ENCODE data around the gene INTS11.

Gene INTS11

GRCh38 chr1:1298861-1299685 lies 25.4 kb downstream of the INTS11 start:
- DNase-seq, result no peak

- DNase-seq, result no peak
Observed at GRCh38 chr1:1297802-1298424, 26.5 kb downstream of the INTS11 start.

GRCh38 chr1:1296070-1297061 lies 28.1 kb downstream of the INTS11 start:
- no peak for DNase-seq

- DNase-seq, result no peak
Observed at GRCh38 chr1:1295154-1295923, 29.1 kb downstream of the INTS11 start.

- no peak for DNase-seq
Observed at GRCh38 chr1:1294250-1294890, 30.1 kb downstream of the INTS11 start.

GRCh38 chr1:1293263-1294249 lies 30.9 kb downstream of the INTS11 start:
- no peak for DNase-seq

- DNase-seq, result no peak
Observed at GRCh38 chr1:1292851-1293250, 31.6 kb downstream of the INTS11 start.

- DNase-seq, result no peak
Observed at GRCh38 chr1:1292442-1292779, 32.0 kb downstream of the INTS11 start.

GRCh38 chr1:1291548-1292441 lies 32.7 kb downstream of the INTS11 start:
- peak; percentile 83 for DNase-seq

GRCh38 chr1:1291023-1291528 lies 33.4 kb downstream of the INTS11 start:
- DNase-seq, result peak; percentile 41

GRCh38 chr1:1290238-1290731 lies 34.2 kb downstream of the INTS11 start:
- no peak for DNase-seq

- no peak for DNase-seq
Observed at GRCh38 chr1:1287288-1288110, 37.0 kb downstream of the INTS11 start.

GRCh38 chr1:1286313-1287261 lies 37.9 kb downstream of the INTS11 start:
- no peak for DNase-seq

- DNase-seq, result no peak
Observed at GRCh38 chr1:1285611-1286311, 38.7 kb downstream of the INTS11 start.

- DNase-seq, result no peak
Observed at GRCh38 chr1:1285102-1285571, 39.3 kb downstream of the INTS11 start.
